22Rv1 (cell line): Measurements from ENCODE around the gene PLXNA2.

Experiments
- H3K27ac ChIP-seq: fragments of 450-650 bp; 2 replicates; pipeline ENCODE4 v1.5.1; 2017
- CTCF ChIP-seq: fragments of 450-650 bp; IDR thresholded peaks from 2 replicates; pipeline ENCODE4 v1.5.1; 2017; ENCODE audit warnings: mild to moderate bottlenecking
- ZFX ChIP-seq: fragments of 450-650 bp; IDR thresholded peaks from 2 replicates; pipeline ENCODE4 v1.6.1; 2017; ENCODE audit warnings: antibody characterized with exemption, borderline replicate concordance

PLXNA2 gene

GRCh38 chr1:208078752-208079151 lies 165.4 kb downstream of the PLXNA2 start:
- no peak for TF ChIP-seq CTCF
- TF ChIP-seq ZFX, result no peak
- no peak overlapping the region for H3K27ac ChIP-seq

GRCh38 chr1:208077232-208078075 lies 166.7 kb downstream of the PLXNA2 start:
- H3K27ac ChIP-seq, result no peak overlapping the region
- TF ChIP-seq ZFX, result no peak
- TF ChIP-seq CTCF, result no peak

- H3K27ac ChIP-seq, result no peak overlapping the region
- TF ChIP-seq CTCF (no peak), ZFX (no peak)
Measured at GRCh38 chr1:208074353-208074752, 169.8 kb downstream of the PLXNA2 start.

- TF ChIP-seq ZFX, result no peak
- no peak for TF ChIP-seq CTCF
- no peak overlapping the region for H3K27ac ChIP-seq
Measured at GRCh38 chr1:208071435-208072031, 172.7 kb downstream of the PLXNA2 start.

GRCh38 chr1:208069908-208070307 lies 174.3 kb downstream of the PLXNA2 start:
- H3K27ac ChIP-seq, result no peak overlapping the region
- TF ChIP-seq ZFX, result no peak
- TF ChIP-seq CTCF, result no peak

GRCh38 chr1:208069317-208069716 lies 174.9 kb downstream of the PLXNA2 start:
- H3K27ac ChIP-seq, result no peak overlapping the region
- TF ChIP-seq ZFX (no peak), CTCF (no peak)

- TF ChIP-seq ZFX, result no peak
- TF ChIP-seq CTCF, result no peak
- no peak overlapping the region for H3K27ac ChIP-seq
Measured at GRCh38 chr1:208068908-208069307, 175.3 kb downstream of the PLXNA2 start.
